Retina (tissue), 1 donor: ENCODE measurements around the gene ZBTB42.

Experiments used
- DNase-seq: peaks from one replicate; pipeline ENCODE4 v3.0.0-alpha.2; 2016

Gene ZBTB42

DNA sequence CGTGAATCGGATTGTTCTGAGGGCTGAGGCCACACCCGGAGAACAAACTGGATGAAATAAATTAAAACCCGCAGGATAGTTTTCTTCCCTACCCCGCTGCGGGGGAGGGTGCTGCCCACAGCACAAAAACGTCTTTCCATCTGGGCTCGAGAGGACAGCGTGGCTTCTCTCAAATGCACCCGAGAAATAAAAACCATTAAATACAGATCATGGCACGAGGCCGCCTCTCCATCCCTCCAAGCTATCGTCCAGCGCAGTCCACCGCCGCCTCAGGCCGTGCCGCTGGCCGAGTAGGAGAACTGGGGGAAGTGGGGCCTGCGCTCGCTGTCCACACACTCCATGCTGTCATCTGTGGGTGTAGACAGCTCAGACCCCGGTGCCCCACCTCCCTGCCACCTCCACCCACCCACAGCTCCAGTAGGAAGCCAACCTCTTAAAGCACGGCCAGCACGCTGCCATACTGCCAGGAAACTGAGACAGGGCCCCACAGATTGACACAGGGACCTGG is 30.8 kb upstream of the ZBTB42 start:
- no peak for DNase-seq

DNA sequence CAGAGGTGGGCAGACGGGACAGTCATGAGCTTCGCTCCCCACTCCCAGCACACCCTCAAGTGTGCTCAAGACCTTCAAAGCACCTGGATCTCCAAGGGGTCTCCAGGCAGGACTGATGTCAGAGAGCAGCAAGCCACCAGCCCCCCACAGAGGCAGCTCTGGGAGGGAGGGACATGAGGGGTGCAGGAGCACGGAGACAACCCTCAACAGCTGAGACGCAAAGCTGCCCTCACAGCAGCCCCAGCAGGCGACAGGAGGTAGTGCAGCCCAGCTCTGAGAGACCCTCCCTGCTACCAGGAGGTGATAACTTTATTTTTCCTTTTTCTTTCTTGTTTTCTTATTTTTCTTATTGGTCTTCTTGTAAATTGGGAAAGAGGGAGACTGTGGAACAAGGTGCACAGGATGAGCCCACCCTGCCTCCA is 30.0 kb upstream of the ZBTB42 start:
- no peak for DNase-seq

DNA sequence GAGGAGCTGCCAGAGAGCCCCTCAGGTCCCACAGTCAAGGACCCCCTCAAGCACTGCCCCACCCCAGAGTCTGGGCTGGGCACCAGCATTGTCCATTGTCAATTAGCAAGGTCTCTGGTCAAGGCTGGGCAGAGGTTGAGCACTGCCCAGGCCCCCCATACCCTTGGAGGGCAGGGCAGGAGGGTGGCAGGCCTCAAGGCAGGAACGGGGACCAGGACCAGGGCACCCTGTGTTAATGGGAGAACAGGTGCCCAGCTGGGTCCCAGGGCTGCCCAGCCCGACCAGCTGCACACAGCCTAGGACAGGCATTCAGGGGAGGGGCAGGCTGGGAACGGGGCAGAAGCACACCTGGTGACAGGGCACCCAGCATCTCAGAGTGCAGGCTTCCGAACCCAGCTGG is 29.5 kb upstream of the ZBTB42 start:
- DNase-seq, result no peak

DNA sequence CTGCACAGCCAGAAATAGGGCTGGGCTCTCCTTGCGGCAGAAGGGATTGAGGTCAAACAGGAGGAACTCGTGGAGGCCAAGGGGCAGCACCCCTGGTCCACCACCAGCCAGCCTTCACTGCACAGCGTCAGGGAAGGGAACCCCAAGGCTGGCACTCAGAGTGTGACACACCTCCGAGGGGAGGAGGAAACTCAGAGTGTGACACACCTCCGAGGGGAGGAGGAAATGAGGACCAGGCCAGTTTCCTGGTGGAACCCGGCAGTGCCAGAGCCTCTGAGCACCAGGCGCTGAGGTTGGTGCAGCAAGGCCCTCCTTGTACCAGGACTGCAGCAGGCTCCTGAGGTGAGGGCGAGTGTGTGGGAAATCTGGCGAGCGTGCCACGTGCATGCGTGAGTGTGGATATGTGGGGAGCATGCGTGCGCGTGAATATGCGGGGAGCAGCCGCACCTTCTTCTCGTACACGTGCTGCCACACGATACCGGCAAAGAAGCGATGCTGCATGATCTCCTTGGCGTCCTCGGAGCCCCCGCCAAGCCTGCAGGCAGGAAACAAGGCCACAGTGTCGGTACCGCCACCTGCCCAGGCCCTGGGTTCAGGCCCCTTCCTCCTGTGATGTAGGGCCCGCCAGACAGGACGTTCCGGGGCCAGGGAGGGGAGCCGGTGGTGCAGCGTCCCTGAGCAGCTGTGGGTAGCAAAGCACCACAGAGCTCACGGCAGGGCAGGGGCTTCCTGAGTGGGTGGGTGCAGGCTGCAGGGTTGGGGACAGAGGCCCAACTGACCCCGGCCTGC is 28.8 kb upstream of the ZBTB42 start:
- DNase-seq, result no peak

DNA sequence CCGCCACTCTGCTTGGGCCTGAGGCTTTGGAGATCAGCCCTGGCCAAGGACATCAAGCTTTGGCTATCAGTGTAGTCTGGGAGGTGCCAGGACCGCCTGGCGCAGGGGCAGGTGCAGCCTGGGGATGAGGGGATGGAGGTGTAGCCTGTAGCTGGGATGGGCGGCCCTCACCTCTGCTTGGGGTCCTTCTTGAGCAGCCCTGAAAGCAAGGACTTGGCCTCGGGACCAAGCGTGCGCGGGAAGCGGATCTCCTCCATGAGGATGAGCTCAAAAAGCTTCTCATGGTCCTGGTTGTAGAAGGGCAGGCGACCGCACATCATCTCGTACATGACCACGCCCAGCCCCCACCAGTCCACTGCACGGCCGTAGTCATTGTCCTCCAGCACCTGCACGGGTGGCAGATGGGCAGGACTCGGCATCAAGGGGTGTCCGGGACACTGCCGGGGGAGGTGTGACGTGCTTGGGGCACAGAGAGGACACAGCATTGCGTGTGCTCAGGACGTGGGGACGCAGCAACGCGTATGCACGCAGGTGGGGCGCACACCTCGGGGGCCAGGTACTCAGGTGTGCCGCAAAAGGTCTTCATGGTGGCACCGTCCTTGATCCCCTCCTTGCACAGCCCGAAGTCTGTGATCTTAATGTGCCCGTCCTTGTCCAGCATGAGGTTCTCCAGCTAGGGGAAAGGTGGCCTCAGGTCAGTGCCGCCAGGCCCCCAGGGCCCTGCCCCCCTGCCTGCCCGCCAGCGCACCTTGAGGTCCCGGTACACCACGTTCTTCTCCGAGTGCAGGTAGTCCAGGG is 28.0 kb upstream of the ZBTB42 start:
- DNase-seq, result no peak

DNA sequence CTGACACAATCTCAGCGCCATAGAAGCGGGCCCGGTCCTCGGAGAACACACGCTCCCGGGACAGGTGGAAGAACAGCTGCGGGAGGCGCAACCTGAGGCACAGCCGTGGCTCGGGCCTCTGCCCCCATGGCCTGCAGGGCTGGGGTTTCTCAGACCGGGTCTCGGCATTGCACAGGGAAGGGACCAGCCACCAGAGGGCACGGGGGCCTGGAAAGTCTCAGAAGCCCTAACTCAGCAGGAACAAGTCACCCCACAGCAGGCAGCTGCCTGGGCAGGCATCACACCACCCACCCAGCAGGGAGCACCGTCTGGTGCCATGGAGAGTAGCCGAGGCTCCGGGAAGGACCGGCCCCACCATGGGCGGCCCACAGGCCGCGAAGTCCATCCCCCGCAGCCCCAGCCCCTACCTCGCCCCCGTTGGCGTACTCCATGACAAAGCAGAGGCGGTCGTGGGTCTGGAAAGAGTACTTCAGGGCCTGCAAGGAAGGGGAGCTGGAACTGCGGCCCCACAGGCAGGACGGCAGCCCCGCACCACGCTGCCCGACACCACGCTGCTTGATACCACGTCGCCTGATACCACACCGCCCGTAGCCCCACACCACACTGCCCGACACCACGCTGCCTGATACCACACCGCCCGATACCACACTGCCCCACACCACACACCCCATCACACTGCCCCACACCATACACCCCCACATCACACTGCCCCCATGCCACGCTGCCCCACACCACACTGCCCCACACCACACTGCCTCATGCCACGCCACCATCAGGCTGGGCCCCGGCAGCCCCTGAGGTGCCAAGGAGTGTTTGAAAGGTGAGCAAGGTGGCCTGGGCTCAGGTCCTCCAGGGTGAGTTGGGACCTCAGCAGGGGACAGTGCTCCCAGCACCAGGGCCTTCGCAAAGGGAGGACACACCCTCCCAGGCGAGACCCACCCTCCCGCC is 27.1 kb upstream of the ZBTB42 start:
- no peak for DNase-seq

DNA sequence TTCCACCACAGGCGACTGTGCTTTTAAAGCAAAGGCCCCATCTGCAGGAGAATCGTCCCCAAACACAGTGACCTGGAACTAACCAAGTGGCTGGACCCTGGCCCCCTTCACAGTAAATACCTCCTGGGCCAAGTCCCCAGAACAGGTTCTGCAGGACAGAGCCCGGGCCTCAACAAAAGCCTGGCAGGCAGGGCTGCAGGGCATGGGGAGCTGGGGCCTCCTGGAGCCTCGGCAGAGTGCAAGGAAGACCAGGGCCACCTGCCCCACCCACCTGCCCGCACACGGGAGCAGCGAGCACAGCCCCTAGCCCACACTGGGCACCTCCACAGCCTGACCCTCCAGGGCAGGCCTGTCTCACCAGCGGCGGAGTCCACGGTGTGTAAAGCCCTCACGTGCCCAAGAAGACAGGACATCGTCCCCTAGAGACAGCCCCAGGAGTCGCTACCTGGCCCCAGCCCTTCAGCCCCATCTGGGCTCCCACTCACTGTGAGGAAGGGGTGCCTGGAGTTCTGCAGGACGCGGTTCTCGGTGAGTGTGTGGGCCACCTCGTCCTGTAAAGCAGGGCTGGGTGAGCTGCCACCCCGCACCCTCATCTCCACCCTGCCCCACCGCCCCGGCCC is 26.3 kb upstream of the ZBTB42 start:
- DNase-seq, result no peak

DNA sequence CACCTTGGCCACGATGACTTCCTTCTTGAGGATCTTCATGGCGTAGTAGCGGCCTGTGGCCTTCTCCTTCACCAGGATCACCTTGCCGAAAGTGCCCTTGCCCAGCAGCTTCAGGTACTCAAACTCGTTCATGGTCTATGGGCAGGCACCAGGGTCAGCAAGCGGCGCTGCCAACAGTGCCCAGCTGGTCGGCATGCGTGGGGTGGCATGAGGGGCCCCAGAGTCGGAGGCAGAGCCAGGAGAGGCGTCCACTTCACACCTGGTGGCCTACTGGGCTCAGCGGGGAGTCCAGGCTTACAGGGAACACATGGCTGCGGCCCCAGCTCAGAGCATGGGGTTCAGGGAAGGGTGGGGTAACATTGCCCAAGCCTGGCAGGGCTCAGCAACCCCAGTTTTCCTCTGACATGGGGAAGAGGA is 25.8 kb upstream of the ZBTB42 start:
- no peak for DNase-seq

DNA sequence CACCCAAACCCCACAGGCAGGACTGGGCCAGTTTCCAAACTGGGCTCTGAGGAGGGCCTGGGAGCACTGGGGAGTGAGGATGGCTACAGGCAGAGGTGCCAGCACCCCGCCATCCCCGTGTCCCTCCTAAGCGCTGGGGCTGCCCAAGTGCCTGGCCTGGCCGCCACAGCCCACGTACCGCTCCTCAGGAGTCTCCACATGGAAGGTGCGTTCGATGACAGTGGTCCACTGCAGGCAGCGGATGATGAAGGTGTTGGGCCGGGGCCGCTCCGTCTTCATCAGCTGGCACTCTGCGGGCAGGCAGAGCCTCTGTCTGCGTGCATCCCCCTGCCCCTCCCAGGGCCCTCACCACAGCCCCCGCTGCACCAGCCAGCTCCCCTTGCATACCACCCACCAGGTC is 24.4 kb upstream of the ZBTB42 start:
- no peak for DNase-seq

DNA sequence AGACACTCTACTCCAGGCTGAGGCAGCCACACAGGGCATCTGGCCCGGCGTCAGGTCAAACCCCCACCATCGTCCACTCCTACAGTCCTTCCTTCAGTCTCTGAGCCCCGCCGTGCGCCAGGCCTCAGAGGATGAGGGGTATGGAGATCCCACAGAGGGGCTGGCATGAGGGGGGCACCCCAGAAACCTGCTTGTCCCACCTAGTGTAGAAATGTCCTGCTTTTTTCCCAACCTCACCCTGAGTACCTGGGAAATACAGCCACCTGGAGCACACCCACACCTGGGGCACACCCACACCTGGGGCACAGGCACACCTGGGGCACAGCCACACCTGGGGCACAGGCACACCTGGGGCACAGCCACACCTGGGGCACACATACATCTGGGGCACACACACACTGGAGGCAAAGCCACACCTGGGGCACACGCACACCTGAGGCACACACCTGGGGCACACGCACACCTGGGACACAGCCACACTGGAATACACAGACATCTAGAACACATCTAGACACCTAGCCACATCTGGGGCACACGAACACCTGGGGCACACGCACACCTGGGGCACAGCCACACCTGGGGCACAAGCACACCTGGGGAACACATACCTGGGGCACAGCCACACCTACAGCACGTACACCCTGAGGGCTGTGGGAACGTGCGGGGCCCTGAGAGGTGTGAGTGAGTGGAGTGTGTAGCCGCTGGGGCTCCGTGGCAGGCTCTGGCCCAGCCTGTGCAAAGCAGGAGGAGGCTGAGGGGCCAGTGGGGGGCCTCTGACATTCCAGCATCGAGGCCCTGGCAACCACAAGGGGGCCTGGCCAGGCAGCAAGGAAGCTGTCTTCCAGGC is 23.7 kb upstream of the ZBTB42 start:
- no peak for DNase-seq

DNA sequence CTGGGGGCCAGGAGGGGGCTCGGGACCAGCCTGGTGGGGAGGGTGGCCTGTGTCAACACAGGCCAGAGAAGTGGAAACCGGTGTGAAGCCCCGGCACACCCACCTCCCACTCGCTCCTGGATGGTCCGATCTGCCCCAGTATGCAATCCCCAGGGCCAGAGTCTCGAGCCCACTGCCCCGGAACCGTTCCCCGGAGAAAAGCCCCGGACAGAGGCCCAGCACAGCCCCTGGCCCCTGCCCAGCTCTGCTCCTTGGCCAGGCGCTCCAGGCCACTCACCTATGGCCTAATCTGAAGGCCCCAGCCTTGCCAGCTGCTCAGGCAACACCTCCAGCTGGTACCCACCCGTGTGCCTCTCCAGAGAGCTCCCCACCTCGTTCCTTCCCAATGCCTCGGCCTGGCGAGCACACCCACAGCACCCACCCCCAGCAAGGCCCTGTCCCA is 23.1 kb upstream of the ZBTB42 start:
- DNase-seq, result no peak

DNA sequence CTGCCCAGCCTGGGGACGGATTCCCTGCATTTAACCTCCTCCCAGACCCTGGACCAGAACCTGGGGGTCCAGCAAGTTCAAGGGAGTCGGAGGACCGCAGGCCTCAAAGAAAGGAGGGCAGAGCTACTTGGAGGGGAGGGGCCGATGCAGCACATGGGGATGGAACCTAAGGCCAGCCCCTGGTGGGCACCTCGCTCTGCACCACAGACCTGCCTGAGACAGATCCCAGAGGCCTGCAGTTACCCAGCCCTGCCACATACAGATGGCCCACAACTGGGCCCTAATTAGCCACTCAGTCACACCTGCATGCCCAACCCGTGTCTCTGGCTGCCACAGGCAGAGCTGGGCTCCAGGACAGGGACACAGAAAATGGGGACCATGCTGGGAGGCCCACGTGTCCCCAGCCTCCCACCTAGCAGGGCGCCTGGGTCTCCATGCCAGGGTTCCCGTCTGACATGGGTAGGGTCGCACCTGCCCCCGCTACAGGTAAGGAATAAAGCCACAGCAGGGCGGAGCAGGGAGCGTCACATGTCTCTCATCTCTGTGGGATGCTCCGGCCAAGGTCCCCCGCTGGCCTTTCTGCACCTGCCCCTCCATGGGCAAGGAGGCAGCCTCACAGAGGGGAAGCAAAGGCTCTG is 22.1 kb upstream of the ZBTB42 start:
- no peak for DNase-seq

DNA sequence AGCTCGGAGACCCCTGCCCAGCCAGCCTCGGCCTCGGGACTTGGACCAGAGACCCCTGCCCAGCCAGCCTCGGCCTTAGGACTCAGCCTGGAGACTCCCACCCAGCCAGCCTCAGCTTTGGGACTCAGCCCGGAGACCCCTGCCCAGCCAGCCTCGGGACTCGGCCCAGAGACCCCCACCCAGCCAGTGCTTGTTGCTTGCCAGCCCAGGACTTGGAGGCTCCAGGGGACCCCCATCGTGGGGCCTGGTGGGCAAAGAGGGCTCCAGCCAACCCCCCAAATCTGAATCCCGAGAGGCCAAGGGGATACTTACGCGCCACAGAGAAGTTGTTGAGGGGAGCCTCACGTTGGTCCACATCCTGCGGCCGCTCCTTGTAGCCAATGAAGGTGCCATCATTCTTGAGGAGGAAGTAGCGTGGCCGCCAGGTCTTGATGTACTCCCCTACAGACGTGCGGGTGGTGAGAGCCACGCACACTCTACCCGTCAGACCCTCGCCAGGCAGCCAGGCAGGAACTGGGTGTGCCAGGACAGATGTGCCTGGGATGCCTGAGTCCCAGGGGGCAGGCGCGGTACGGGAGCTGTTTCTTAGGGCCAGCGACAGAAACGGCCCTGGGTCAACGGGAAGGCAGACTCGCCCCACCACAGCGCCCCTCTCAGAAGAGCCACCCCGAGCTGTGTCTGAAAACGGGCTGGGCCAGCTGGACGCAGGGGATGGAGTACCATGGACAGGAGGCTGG is 21.0 kb upstream of the ZBTB42 start:
- no peak for DNase-seq

DNA sequence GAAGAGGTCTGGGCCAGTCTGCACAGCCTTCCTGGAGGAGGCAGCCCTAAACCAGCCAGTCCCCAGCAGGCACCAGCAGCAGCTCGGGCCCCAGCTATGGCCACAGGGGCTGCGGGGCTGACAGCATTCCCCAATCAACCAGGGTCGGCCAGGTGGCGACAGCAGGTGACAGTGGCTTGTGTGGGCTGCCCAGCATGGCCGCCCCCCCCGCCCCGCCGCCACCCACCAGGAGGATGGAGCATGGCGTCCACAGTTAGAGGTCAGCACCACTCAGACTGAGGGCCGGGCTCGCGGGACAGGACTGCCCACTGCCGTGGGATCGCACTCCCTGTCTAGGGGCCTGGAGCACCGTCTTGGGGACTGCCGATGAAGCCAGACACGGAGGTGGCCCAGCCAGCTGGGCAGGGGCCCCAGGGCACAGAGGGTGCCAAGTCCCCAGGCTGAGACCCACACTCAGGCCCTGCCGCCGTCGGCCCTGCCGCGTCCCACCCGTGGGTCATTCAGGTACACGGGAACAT is 20.3 kb upstream of the ZBTB42 start:
- DNase-seq, result no peak

DNA sequence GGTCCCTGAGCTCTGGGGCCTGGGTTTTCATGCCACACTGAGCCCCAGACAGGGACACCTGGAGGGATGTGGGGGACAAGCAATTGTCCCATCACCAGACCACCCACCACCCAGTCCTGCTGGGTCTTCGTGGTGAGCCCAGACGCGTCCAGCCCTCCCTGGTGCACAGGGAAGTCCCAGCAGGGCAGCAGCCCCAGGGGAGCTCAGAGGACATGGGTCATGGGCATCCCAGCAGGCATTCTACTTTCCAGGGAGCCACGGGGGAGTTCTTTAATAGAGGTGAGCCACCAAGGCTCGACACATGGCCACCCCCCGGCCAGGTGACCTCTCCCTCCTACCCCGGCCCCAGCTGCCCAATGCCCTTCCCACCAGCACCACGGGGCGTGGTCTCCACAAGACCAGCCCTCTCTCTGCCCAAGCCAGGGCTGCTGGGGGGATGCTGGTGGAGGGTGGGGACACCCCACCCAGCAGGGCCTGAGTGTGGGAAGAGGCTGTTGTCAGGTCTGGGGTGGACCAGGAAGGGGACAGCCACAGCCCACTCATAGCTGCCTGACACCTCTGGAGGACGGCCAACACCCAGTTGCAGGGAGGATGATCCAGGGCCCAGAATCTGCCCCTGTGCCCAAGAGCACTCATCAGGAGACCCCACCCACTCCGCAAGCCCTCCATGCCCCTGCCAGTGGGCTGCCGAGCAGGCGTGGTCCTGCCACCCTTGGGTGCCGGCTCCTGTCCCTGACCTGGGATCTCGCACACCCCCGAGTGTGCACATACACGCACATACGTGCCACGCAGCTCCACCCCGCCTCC is 19.4 kb upstream of the ZBTB42 start:
- peak; percentile 3 for DNase-seq

DNA sequence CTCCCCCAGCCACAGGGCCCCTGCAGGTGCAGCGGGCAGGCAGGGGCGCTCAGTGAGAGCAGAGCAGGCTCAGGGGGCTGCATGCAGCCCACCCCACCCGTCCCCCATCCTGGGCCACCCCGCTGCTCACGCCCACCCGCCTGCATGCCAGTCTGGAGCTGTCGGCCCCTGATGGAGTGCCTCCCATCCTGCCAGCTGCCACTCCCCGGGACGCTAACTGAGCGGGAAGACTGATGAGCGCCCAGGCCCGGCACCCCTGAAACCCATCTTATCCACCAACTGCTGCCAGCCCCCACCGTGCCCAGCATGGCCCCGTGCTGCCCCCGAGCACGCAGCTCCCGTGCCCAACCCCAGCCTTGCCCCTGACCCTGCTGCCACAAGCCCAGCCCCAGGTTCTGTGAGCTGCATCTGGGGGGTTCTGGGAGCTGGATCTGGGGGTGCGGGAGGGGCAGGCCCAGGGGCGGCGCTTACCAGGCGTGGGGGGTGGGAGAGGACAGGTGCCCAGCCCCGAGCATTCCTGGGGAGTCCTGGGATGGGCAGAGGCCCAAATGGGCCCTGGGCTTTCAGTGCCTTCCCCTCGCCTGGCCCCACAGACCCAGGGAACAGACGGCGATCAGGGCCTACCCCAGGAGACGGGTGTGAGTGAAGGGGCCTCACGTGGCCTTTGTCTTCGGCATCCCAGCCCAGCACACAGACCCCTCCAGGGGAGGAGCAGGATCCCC is 18.7 kb upstream of the ZBTB42 start:
- peak; percentile 3 for DNase-seq

DNA sequence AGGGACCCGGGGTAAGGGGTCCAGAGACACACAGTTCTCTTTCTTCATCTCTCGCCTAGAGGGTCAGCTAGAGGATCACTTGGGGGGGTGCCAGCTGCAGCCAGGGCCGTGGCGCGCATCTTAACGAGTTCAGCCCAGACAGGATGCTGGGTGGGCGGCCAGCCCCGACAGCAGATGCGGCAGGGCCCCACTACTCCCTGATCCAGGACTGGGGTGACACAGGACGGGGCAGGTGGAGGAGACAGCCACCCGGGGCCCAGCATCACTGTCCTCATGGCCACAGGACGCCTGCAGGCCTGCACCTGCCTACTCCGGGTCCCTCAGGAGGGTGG is 18.1 kb upstream of the ZBTB42 start:
- no peak for DNase-seq

DNA sequence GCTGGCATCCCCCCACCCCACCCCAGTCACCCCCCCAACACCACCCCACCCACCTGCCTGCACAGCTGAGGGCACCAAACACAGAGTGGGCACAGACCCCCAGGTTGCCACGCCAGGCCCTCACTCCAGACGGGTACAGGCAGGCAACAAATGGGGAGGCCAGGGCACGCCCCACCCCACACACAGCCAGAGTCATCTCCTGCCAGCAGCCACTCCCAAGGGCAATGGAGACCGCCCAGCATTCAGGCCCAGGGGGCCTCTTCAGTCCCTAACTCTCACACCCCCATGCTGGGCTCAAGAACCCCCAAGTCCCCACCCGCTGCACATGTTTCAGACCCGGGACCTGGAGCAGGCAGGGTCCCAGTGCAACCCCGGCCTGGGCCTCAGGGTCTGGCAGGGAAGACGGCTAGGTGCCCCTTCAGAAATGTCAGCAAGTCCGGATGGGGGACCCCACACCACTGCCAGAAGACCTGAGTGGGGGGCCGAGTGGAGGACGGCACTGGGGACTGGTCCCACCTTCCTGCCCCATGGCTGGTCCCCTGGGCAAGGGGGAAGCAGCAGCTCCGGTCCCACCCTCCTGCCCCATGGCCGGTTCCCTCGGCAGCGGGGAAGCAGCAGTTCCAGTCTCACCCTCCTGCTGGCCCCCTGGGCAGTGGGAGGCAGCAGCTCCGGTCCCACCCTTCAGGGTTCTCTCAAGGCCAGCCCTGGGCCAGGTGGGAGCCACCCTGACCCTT is 17.2 kb upstream of the ZBTB42 start:
- DNase-seq, result no peak
